ENCODE measurements around the gene ADARB1. TPM values are rescaled to one million over a fixed set of nuclear protein-coding genes. Genes with fewer than 3 reads are reported as not detected.

The ADARB1 gene
- total RNA-seq, 1 experiment from 2014 or later = 5.0 TPM

- in situ Hi-C loops (cut with HindIII; ENCODE audit: low pct_unique_long_range_greater_than_20kb, low sequenced_read_pairs) = no loop called here
- no peak for DNase-seq (ENCODE audit: low read depth)
Measured at GRCh38 chr21:45252448-45252925, 178.1 kb downstream of the ADARB1 start.

- in situ Hi-C loops (cut with HindIII; ENCODE audit: low pct_unique_long_range_greater_than_20kb, low sequenced_read_pairs) = no loop called here
- DNase-seq (ENCODE audit: low read depth) = no peak
Measured at GRCh38 chr21:45253180-45253579, 178.8 kb downstream of the ADARB1 start.

- in situ Hi-C loops (cut with HindIII; ENCODE audit: low pct_unique_long_range_greater_than_20kb, low sequenced_read_pairs) = no loop called here
- no peak for DNase-seq (ENCODE audit: low read depth)
Measured at GRCh38 chr21:45253633-45254459, 179.5 kb downstream of the ADARB1 start.

- DNase-seq (ENCODE audit: low read depth) = no peak
- in situ Hi-C loops (cut with HindIII; ENCODE audit: low pct_unique_long_range_greater_than_20kb, low sequenced_read_pairs) = no loop called here
Measured at GRCh38 chr21:45254460-45254930, 180.1 kb downstream of the ADARB1 start.

- in situ Hi-C loops (cut with HindIII; ENCODE audit: low pct_unique_long_range_greater_than_20kb, low sequenced_read_pairs) = no loop called here
- no peak for DNase-seq (ENCODE audit: low read depth)
Measured at GRCh38 chr21:45255381-45256020, 181.1 kb downstream of the ADARB1 start.

- DNase-seq (ENCODE audit: low read depth) = no peak
Measured at GRCh38 chr21:45256021-45256911, 181.9 kb downstream of the ADARB1 start.

GRCh38 chr21:45256912-45257672, 182.7 kb downstream of the ADARB1 start:
- in situ Hi-C loops (cut with HindIII; ENCODE audit: low pct_unique_long_range_greater_than_20kb, low sequenced_read_pairs) = no loop called here
- no peak for DNase-seq (ENCODE audit: low read depth)

More at GRCh38 chr21:45256021-45256911, 181.9 kb downstream of the ADARB1 start:
- in situ Hi-C loops (cut with HindIII; ENCODE audit: low pct_unique_long_range_greater_than_20kb, low sequenced_read_pairs) = no loop called here

GRCh38 chr21:45257673-45258341, 183.4 kb downstream of the ADARB1 start:
- DNase-seq (ENCODE audit: low read depth) = no peak
- in situ Hi-C loops (cut with HindIII; ENCODE audit: low pct_unique_long_range_greater_than_20kb, low sequenced_read_pairs) = no loop called here

- no peak for DNase-seq (ENCODE audit: low read depth)
Measured at GRCh38 chr21:45258466-45258865, 184.1 kb downstream of the ADARB1 start.

GRCh38 chr21:45259206-45259840, 184.9 kb downstream of the ADARB1 start:
- in situ Hi-C loops (cut with HindIII; ENCODE audit: low pct_unique_long_range_greater_than_20kb, low sequenced_read_pairs) = no loop called here
- DNase-seq (ENCODE audit: low read depth) = no peak

More at GRCh38 chr21:45258466-45258865, 184.1 kb downstream of the ADARB1 start:
- in situ Hi-C loops (cut with HindIII; ENCODE audit: low pct_unique_long_range_greater_than_20kb, low sequenced_read_pairs) = no loop called here

- no peak for DNase-seq (ENCODE audit: low read depth)
Measured at GRCh38 chr21:45260191-45260825, 185.9 kb downstream of the ADARB1 start.

GRCh38 chr21:45261093-45261492, 186.7 kb downstream of the ADARB1 start:
- in situ Hi-C loops (cut with HindIII; ENCODE audit: low pct_unique_long_range_greater_than_20kb, low sequenced_read_pairs) = no loop called here

More at GRCh38 chr21:45260191-45260825, 185.9 kb downstream of the ADARB1 start:
- in situ Hi-C loops (cut with HindIII; ENCODE audit: low pct_unique_long_range_greater_than_20kb, low sequenced_read_pairs) = no loop called here

GRCh38 chr21:45262041-45262581, 187.7 kb downstream of the ADARB1 start:
- in situ Hi-C loops (cut with HindIII; ENCODE audit: low pct_unique_long_range_greater_than_20kb, low sequenced_read_pairs) = no loop called here
- no peak for DNase-seq (ENCODE audit: low read depth)

More at GRCh38 chr21:45261093-45261492, 186.7 kb downstream of the ADARB1 start:
- no peak for DNase-seq (ENCODE audit: low read depth)

- in situ Hi-C loops (cut with HindIII; ENCODE audit: low pct_unique_long_range_greater_than_20kb, low sequenced_read_pairs) = no loop called here
- no peak for DNase-seq (ENCODE audit: low read depth)
Measured at GRCh38 chr21:45262616-45263015, 188.2 kb downstream of the ADARB1 start.

GRCh38 chr21:45263534-45263933, 189.2 kb downstream of the ADARB1 start:
- DNase-seq (ENCODE audit: low read depth) = no peak
- in situ Hi-C loops (cut with HindIII; ENCODE audit: low pct_unique_long_range_greater_than_20kb, low sequenced_read_pairs) = no loop called here
